Measurements from ENCODE around the gene AP5B1. TPM values are rescaled to one million over a fixed set of nuclear protein-coding genes. Genes with fewer than 3 reads are reported as not detected.

Gene AP5B1
- total and polyA plus RNA-seq, 2 of the 8 experiments (the other 6 are each of a cell fraction or from before 2014, with no cell fraction given), result 7.6 to 10.0 TPM

DNA sequence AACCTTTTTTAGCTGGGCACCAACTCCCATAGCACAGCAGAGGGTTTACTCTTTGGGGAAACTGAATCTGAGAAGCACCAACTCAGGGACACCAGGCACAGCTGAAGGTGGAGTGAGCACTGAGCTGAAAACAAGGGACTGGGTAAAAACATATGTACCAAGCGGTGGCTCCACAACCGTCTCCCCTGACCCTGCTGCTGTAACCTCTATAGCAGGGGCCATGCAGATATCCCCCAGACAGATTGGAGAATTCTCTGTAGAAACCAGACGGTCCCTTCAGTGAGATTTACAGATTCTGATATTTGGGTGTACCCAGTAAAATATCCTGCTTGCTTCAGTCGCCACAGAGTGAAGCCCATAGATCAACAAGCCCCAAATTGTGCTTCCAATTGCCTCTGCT, 48.7 kb upstream of the AP5B1 start:
- Histone ChIP-seq H3K18ac (ENCODE audit: extremely low read depth, low read length) (no peak overlapping the region), H3K23ac (ENCODE audit: insufficient read length) (no peak overlapping the region), H3K4me1 (replicated peaks in 1 of 4; ENCODE audit: control insufficient read depth in 3 of 4, insufficient read depth in 4 of 4, low read length in 3 of 4) (peaks cover 0 to 6% (median 5%) of the 10 kb centered on the region in 4 experiments; a peak in 6 of 7 replicates), H3K27me3 (replicated peaks in 1 of 4; ENCODE audit: control insufficient read depth in 3 of 4, extremely low read depth in 1 of 4, insufficient read depth in 3 of 4, low read length in 3 of 4) (peaks cover 0 to 9% (median 5%) of the 10 kb centered on the region in 4 experiments; a peak in 4 of 7 replicates), H3K4me3 (ENCODE audit: extremely low read depth in 1 of 4, insufficient read depth in 2 of 4, low read depth in 3 of 4, low read length in 4 of 4) (no peak overlapping the region), H2BK5ac (ENCODE audit: low read depth, low read length) (no peak overlapping the region), H4K20me1 (replicated peaks in 1 of 2; ENCODE audit: control insufficient read depth in 1 of 2, insufficient read depth in 2 of 2, low read length in 2 of 2) (peaks cover 0 to 4% of the 10 kb centered on the region in 2 experiments), H2AK5ac (ENCODE audit: low read depth, low read length) (no peak overlapping the region), H3K79me2 (ENCODE audit: control insufficient read depth in 1 of 2, insufficient read depth in 2 of 2, low read length in 2 of 2) (peaks cover 0 to 3% of the 10 kb centered on the region in 2 experiments; a peak in 1 of 4 replicates), H4K8ac (ENCODE audit: extremely low read depth, insufficient read depth, low read length) (no peak overlapping the region), H3K23me2 (ENCODE audit: low read depth, low read length) (peaks cover 17% of the 10 kb centered on the region), H2BK12ac (ENCODE audit: low read depth, low read length) (no peak overlapping the region), H3K27ac (ENCODE audit: low read depth, low read length) (no peak overlapping the region), H3K56ac (replicated peaks; ENCODE audit: insufficient read length, low read depth, low read length) (no peak overlapping the region), H3K14ac (ENCODE audit: insufficient read length) (no peak overlapping the region), H3K9ac (replicated peaks in 1 of 4; ENCODE audit: extremely low read depth in 1 of 4, low read depth in 3 of 4, low read length in 3 of 4) (no peak overlapping the region; a peak in 1 of 7 replicates), H2BK20ac (ENCODE audit: low read length) (no peak overlapping the region), H3K4me2 (ENCODE audit: insufficient read depth in 1 of 2, low read depth in 2 of 2, low read length in 2 of 2) (no peak overlapping the region), H3K9me3 (ENCODE audit: insufficient read depth in 2 of 2, low read depth in 1 of 2, low read length in 1 of 2) (no peaks in the 10 kb centered on the region), H2AFZ (ENCODE audit: low read length) (no peak overlapping the region), H3K79me1 (ENCODE audit: low read depth, low read length) (no peaks in the 10 kb centered on the region; the same call in 1 of the 2 replicates), H3K36me3 (ENCODE audit: control insufficient read depth in 2 of 4, insufficient read depth in 4 of 4, low read length in 3 of 4) (no peaks in the 10 kb centered on the region; a peak in 1 of 8 replicates), H4K5ac (ENCODE audit: insufficient read length, low read depth, low read length) (no peak overlapping the region), H3K4ac (replicated peaks; ENCODE audit: insufficient read length, low read depth, low read length) (no peak overlapping the region), H4K91ac (replicated peaks; ENCODE audit: insufficient read length, low read length) (no peak overlapping the region), H2BK15ac (ENCODE audit: low read length) (no peak overlapping the region), H2BK120ac (replicated peaks; ENCODE audit: low read depth, low read length) (no peak overlapping the region)
- ChIA-PET POLR2A (ENCODE audit: partially characterized antibody) (interaction anchor here (0.6 to 1.5 kb wide), 6 partner anchors 11 to 209 kb away, joined by 3 to 4 read pairs (median 4); partner anchors contain the start of gene MUS81), CTCF (ENCODE audit: partially characterized antibody) (interaction anchor here (0.6 to 19.6 kb wide), 9 partner anchors 12 to 203 kb away, joined by 3 to 347 read pairs (median 4); partner anchors contain the start of gene AP5B1)
- DNase-seq (ENCODE audit: low read depth in 1 of 2, low spot score in 2 of 2) (no peak), FAIRE-seq (no peak)
- 85% methylated on average over 4 of the region's 4 CpGs; no CpG with 5 or more reads in 1 of the 2 experiments for WGBS, 2 experiments (ENCODE audit: extremely low coverage in 1 of 2, insufficient coverage in 1 of 2, insufficient read length in 1 of 2, insufficient replicate concordance in 2 of 2, low coverage in 1 of 2, low lambda C conversion rate in 2 of 2, missing lambda C conversion rate in 1 of 2)
- TF ChIP-seq SAP30 (IDR thresholded peaks at IDR 0.05; ENCODE audit: insufficient read depth, insufficient replicate concordance, low read length) (no peak), EGR1 (IDR thresholded peaks at IDR 0.05; ENCODE audit: borderline replicate concordance, low read depth, low read length) (no peak), SIRT6 (IDR thresholded peaks at IDR 0.05; ENCODE audit: low read length) (no peak), RBBP5 (IDR thresholded peaks at IDR 0.05; ENCODE audit: borderline replicate concordance, low read depth, low read length) (no peak), SP4 (IDR thresholded peaks at IDR 0.05; ENCODE audit: low read length) (no peak), SIN3A (conservative IDR thresholded peaks at IDR 0.05 in 1 of 2, IDR thresholded peaks at IDR 0.05 in 1 of 2; ENCODE audit: low read depth in 1 of 2, low read length in 2 of 2) (no peak), SP1 (IDR thresholded peaks at IDR 0.05; ENCODE audit: low read depth, low read length) (no peak), EP300 (IDR thresholded peaks at IDR 0.05; ENCODE audit: borderline replicate concordance in 1 of 2, low read depth in 2 of 2, low read length in 2 of 2) (no peak), TAF1 (IDR thresholded peaks at IDR 0.05; ENCODE audit: low read depth, low read length) (no peak), ZNF274 (IDR thresholded peaks at IDR 0.05; ENCODE audit: borderline replicate concordance, extremely low read depth, low read length) (no peak), POLR2AphosphoS5 (IDR thresholded peaks at IDR 0.05; ENCODE audit: low read depth, low read length) (no peak), NANOG (IDR thresholded peaks at IDR 0.05; ENCODE audit: insufficient read depth, low read depth, low read length, poor library complexity, severe bottlenecking) (no peak), NRF1 (IDR thresholded peaks at IDR 0.05; ENCODE audit: low read depth, low read length) (no peak), TEAD4 (IDR thresholded peaks at IDR 0.05; ENCODE audit: low read depth, low read length) (no peak), CREB1 (IDR thresholded peaks at IDR 0.05) (no peak)
